Spleen (tissue), 3 donors: ENCODE results near the gene CTNNA1.

Source experiments
- POLR2A ChIP-seq, 3 donors: fragments of 450-650 bp; IDR thresholded peaks; one replicate each; pipeline ENCODE4 v1.5.1; 2017; ENCODE audit warnings: antibody characterized with exemption in 3 of 3, mild to moderate bottlenecking in 1 of 3
- POLR2AphosphoS5 ChIP-seq, 3 donors: sonication (generic); formaldehyde crosslinking; IDR thresholded peaks; one replicate each; pipeline ENCODE4 v1.5.1; 2017; ENCODE audit warnings: antibody characterized with exemption in 3 of 3

DNA sequence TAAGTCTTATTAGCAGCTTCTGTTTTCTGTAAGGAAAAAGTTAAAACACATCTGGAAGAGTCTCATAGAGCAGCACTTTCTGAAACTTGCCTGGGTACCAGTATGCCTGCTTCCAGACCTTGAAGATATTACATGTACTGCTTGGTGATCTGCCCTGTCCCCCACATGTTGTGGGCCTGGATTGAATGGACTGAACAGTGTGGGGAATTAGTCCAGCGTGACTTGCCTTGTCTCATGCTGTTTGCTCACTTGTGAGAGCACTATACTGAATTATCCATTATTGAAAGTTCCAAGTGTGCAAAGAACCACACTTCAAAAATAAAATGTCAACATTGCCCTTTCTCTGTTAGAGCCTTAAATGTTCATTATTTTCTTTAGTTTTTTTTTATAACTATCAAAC is 8.9 kb downstream of the CTNNA1 start:
- TF ChIP-seq POLR2AphosphoS5 (IDR thresholded peaks at IDR 0.05) (no peak), POLR2A (IDR thresholded peaks at IDR 0.05) (no peak)
